ENCODE data around the gene CIAO3.

Gene CIAO3

DNA sequence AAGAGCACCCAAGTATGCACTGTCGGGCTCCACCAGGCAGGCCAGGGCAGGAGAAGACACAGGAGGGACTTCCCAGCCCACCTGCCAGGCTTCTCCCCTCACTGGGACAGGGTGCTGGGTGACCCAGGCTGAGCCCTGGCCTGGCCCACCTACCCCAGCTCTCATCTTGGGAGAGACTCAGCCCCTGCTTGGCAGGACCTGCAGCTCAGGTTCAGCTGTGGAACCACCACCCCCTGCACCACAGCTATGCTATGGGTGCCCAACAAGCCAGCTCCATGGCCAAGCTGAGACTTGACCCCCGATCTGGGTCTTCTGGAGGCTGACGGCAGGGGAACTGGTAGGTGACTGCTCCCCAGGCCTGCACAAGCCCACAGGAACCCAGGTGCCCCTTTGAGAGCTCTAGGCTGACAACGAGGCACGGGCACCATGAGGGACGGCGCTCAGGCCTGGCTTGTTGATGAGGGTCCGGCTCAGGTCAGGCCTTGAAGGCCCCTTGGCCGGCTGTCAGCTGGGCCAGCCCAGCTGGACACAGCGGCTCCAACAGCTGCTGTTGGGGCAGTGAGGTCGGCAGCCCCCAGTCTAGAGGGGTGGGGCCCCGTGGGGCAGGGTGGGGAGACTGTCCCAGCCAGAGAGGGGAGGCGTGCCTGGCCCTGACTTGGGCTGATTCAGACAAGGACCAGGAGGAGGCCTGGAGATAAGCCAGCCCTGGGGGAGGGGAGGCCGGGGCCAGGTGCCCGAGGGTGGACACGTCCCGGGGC, 42.8 kb upstream of the CIAO3 start:
- H3K36me3 ChIP-seq (ENCODE audit: control insufficient read depth, insufficient read depth, low read length), result peaks cover 5% of the 10 kb centered on the region
- WGBS, 2 experiments, result 89% methylated on average over 17 of the region's 17 CpGs
- peaks cover 3% of the 10 kb centered on the region for H3K4me1 ChIP-seq (ENCODE audit: control insufficient read depth, insufficient read depth, low read length)
- H3K9me3 ChIP-seq (ENCODE audit: control insufficient read depth, low read length), result no peaks in the 10 kb centered on the region
- no peak overlapping the region for H3K4me3 ChIP-seq (ENCODE audit: insufficient read depth, low read depth, low read length)
- peaks cover 6% of the 10 kb centered on the region for H3K27me3 ChIP-seq (ENCODE audit: control insufficient read depth, insufficient read depth, low read length, poor library complexity, severe bottlenecking)
- no peak overlapping the region for H3K27ac ChIP-seq (ENCODE audit: insufficient read depth, low read depth, low read length, poor library complexity, severe bottlenecking)

DNA sequence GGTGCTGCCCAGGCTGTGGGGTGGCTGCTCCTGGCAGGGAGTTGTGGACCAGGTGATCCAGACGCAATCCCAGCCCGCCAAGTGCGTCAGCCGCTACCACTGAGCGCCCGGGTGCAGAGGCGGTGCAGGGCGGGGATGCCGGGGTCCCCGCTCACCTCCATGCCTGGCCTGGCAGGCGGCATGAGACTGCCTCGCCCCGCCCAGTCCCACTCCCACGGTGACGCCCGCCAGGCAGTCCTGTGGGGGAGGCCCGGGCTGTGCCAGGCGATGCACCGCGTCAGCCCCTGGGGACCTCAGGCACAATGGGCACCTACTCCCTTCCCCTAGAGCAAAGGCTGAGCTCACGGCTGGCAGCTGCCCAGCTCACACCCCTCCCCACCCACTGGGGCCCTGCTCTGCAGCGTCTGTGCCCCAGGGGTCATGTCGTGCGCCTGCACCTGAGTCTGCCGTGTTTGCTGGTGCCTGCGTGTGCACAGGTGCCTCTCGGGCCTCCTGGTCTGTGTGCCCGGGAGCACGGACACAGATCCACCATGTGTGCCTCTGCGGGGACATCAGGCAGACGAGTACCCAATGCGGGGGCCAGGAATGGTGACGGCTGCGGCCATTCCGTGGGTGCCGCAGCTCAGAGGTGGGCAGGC, 42.1 kb upstream of the CIAO3 start:
- peaks cover 9% of the 10 kb centered on the region for H3K27me3 ChIP-seq (ENCODE audit: control insufficient read depth, insufficient read depth, low read length, poor library complexity, severe bottlenecking)
- no peaks in the 10 kb centered on the region for H3K9me3 ChIP-seq (ENCODE audit: control insufficient read depth, low read length)
- no peak overlapping the region for H3K27ac ChIP-seq (ENCODE audit: insufficient read depth, low read depth, low read length, poor library complexity, severe bottlenecking)
- H3K36me3 ChIP-seq (ENCODE audit: control insufficient read depth, insufficient read depth, low read length), result peaks cover 5% of the 10 kb centered on the region
- H3K4me1 ChIP-seq (ENCODE audit: control insufficient read depth, insufficient read depth, low read length), result peaks cover 3% of the 10 kb centered on the region
- WGBS, 2 experiments, result 89 to 92% methylated on average over 36 of the region's 36 CpGs
- H3K4me3 ChIP-seq (ENCODE audit: insufficient read depth, low read depth, low read length), result no peak overlapping the region

DNA sequence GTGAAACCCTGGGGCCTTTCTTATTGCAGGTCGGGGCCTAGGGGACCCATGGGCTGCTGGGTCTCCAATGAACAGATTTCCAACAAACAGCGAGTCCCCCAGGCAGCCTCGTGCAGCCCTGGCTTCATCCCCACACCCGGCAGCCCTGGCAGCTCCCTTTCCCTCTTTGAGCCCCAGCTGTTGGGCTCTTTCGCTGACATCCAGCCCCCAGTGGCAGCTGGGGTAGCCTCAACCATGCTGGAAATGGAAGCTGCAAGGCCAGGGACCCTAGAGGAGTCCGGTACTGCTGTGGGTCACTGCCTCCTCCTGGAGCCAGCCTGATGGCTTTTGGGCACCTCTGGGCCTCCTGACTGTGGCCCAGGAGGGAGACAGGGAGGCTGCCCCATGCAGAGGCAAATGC, 41.5 kb upstream of the CIAO3 start:
- Histone ChIP-seq H3K27ac (ENCODE audit: insufficient read depth, low read depth, low read length, poor library complexity, severe bottlenecking) (no peak overlapping the region), H3K36me3 (ENCODE audit: control insufficient read depth, insufficient read depth, low read length) (peaks cover 5% of the 10 kb centered on the region), H3K27me3 (ENCODE audit: control insufficient read depth, insufficient read depth, low read length, poor library complexity, severe bottlenecking) (peaks cover 9% of the 10 kb centered on the region), H3K4me3 (ENCODE audit: insufficient read depth, low read depth, low read length) (no peak overlapping the region), H3K9me3 (ENCODE audit: control insufficient read depth, low read length) (no peaks in the 10 kb centered on the region), H3K4me1 (ENCODE audit: control insufficient read depth, insufficient read depth, low read length) (no peaks in the 10 kb centered on the region)
- 76% methylated on average over 6 of the region's 6 CpGs for WGBS, 2 experiments

DNA sequence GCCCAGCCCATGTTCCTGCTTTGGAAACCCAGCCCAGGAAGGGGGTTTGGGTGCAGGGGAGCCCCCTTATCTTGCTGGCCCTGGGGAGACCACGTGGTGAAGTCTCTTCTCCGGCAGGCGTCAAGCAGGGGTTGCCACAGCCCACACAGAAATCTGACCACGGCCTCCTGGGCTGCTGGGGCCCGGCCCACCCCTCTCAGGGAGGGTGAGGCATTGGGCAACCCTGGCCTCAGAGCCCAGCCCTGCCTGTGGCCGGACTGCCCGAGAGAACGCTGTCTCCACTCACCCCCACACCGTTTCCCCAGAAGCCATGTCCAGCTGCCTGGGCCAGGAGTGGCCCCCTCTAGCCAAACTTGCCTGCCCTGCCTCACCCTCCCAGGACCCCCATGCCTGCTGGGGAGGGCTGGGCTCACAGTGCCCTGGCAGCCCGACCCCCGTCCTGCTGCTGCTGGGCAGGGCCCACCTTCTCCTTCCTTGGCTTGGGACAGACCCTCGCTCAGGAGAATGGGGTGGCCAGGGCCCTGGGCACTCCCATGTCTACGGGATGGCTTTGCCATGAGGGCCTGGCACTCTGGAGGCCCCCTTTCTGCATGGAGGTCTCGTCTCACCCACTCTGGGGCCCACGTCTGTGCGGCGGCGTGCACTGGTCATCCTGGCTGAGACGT, 40.7 kb upstream of the CIAO3 start:
- H3K27me3 ChIP-seq (ENCODE audit: control insufficient read depth, insufficient read depth, low read length, poor library complexity, severe bottlenecking), result peaks cover 9% of the 10 kb centered on the region
- peaks cover 5% of the 10 kb centered on the region for H3K36me3 ChIP-seq (ENCODE audit: control insufficient read depth, insufficient read depth, low read length)
- 86% methylated on average over 19 of the region's 19 CpGs for WGBS, 2 experiments
- H3K4me3 ChIP-seq (ENCODE audit: insufficient read depth, low read depth, low read length), result no peak overlapping the region
- H3K27ac ChIP-seq (ENCODE audit: insufficient read depth, low read depth, low read length, poor library complexity, severe bottlenecking), result no peak overlapping the region
- H3K4me1 ChIP-seq (ENCODE audit: control insufficient read depth, insufficient read depth, low read length), result no peaks in the 10 kb centered on the region
- no peaks in the 10 kb centered on the region for H3K9me3 ChIP-seq (ENCODE audit: control insufficient read depth, low read length)

DNA sequence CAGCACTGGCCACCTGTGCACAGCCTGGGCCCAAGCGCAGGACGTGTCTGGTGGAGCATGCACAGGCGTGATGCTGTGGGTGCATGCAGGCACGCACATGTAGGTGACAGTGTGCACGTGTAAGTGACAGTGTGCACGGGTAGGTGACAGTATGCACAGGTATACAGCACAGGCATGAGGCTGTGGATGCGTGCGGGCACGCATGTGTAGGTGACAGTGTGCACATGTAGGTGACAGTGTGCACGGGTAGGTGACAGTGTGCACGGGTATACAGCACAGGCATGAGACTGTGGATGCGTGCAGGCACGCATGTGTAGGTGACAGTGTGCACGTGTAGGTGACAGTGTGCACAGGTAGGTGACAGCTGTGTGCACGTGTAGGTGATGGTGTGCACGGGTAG, 39.5 kb upstream of the CIAO3 start:
- Histone ChIP-seq H3K27me3 (ENCODE audit: control insufficient read depth, insufficient read depth, low read length, poor library complexity, severe bottlenecking) (peaks cover 9% of the 10 kb centered on the region), H3K4me1 (ENCODE audit: control insufficient read depth, insufficient read depth, low read length) (no peaks in the 10 kb centered on the region), H3K27ac (ENCODE audit: insufficient read depth, low read depth, low read length, poor library complexity, severe bottlenecking) (no peak overlapping the region), H3K9me3 (ENCODE audit: control insufficient read depth, low read length) (no peaks in the 10 kb centered on the region), H3K36me3 (ENCODE audit: control insufficient read depth, insufficient read depth, low read length) (no peaks in the 10 kb centered on the region), H3K4me3 (ENCODE audit: insufficient read depth, low read depth, low read length) (no peak overlapping the region)
- 90 to 92% methylated on average over 16 of the region's 16 CpGs for WGBS, 2 experiments

DNA sequence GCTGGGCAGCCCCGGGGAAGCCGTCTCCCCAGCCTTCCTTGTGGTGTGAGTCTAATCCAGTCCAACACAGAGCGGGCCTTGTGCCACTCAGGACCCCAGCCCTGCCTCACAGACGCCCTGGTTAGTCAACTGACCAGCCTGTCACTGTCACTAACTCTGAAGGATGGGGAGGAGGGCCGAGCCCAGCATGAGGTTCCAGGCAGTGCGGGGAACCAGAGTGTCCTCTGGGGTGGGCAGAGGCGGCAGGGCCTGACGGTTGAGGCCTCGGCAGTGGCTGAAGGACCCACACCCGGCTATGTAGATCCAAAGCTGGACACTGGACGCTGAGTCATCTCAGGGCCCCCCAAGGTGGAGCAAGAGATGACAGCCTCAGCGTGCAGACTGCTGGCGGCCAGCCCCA, 38.8 kb upstream of the CIAO3 start:
- Histone ChIP-seq H3K27me3 (ENCODE audit: control insufficient read depth, insufficient read depth, low read length, poor library complexity, severe bottlenecking) (peaks cover 9% of the 10 kb centered on the region), H3K4me3 (ENCODE audit: insufficient read depth, low read depth, low read length) (no peak overlapping the region), H3K4me1 (ENCODE audit: control insufficient read depth, insufficient read depth, low read length) (no peaks in the 10 kb centered on the region), H3K27ac (ENCODE audit: insufficient read depth, low read depth, low read length, poor library complexity, severe bottlenecking) (no peak overlapping the region), H3K36me3 (ENCODE audit: control insufficient read depth, insufficient read depth, low read length) (no peaks in the 10 kb centered on the region), H3K9me3 (ENCODE audit: control insufficient read depth, low read length) (no peaks in the 10 kb centered on the region)
- 79 to 81% methylated on average over 13 of the region's 13 CpGs for WGBS, 2 experiments

DNA sequence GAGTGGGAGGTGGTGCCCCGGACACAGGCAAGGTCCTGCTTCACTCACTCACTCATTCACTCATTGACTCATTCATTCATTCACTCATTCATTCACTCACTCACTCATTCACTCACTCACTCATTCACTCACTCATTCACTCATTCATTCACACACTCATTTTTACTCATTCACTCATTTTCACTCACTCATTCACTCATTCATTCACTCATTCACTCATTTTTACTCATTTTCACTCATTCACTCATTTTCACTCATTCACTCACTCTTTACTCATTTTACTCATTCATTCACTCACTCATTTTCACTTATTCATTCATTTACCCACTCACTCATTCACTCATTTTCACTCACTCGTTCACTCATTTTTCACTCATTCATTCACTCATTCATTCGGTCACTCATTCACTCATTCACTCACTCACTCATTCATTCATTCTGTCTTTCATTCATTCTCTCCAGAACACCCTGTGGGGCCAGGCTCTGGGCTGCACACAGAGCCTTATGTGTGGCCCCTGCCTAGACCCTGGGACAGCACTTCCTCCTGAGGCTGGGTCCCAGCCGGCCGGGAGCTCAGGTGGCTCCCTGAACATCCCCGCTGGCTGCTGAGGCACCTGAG, 38.2 kb upstream of the CIAO3 start:
- 88 to 91% methylated on average over 6 of the region's 6 CpGs for WGBS, 2 experiments
- Histone ChIP-seq H3K36me3 (ENCODE audit: control insufficient read depth, insufficient read depth, low read length) (no peaks in the 10 kb centered on the region), H3K27ac (ENCODE audit: insufficient read depth, low read depth, low read length, poor library complexity, severe bottlenecking) (no peak overlapping the region), H3K27me3 (ENCODE audit: control insufficient read depth, insufficient read depth, low read length, poor library complexity, severe bottlenecking) (peaks cover 9% of the 10 kb centered on the region), H3K4me3 (ENCODE audit: insufficient read depth, low read depth, low read length) (no peak overlapping the region), H3K9me3 (ENCODE audit: control insufficient read depth, low read length) (no peaks in the 10 kb centered on the region), H3K4me1 (ENCODE audit: control insufficient read depth, insufficient read depth, low read length) (no peaks in the 10 kb centered on the region)

DNA sequence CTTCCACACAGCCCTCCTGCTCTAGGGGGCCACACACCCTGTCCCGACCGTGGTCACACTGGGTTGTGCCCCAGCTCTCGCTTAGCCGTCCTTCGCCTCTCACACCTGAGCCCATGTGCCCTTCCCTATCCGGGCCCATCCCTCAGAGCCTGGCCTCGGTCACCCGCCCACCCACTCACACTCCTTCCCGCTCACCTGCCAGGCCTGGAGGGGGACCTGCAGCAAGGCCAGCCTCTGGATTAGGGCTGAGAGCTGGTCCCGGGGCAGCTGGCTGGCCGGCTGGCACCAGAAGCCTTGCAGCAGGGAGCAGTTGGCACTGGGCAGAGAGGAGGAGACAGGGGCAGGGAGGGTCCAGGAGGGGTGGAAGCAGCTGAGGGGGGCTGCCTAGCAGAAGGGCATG, 37.6 kb upstream of the CIAO3 start:
- Histone ChIP-seq H3K36me3 (ENCODE audit: control insufficient read depth, insufficient read depth, low read length) (no peaks in the 10 kb centered on the region), H3K27me3 (ENCODE audit: control insufficient read depth, insufficient read depth, low read length, poor library complexity, severe bottlenecking) (peaks cover 9% of the 10 kb centered on the region), H3K4me1 (ENCODE audit: control insufficient read depth, insufficient read depth, low read length) (no peaks in the 10 kb centered on the region), H3K27ac (ENCODE audit: insufficient read depth, low read depth, low read length, poor library complexity, severe bottlenecking) (no peak overlapping the region), H3K9me3 (ENCODE audit: control insufficient read depth, low read length) (no peaks in the 10 kb centered on the region), H3K4me3 (ENCODE audit: insufficient read depth, low read depth, low read length) (no peak overlapping the region)
- WGBS, 2 experiments, result 86 to 88% methylated on average over 11 of the region's 11 CpGs

DNA sequence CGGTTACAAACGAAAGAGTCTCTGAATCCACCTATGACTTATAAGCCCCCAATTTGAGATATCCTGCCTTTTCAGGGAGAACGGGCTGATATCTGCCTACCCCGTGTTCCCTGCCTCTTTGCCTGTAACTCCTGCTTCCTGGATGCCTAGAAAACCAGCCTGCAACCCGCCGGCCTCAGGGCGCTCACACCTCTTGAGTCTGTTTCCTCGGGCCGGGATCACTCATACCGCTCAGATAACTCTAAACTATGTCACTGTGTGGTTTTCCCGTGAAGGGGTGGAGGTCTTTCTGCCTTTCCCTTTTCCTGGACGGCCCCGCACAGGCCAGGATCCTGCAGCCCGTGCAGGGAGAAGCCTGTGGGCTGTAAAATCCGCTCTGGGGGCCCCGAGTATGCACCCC, 37.0 kb upstream of the CIAO3 start:
- no peak overlapping the region for H3K27ac ChIP-seq (ENCODE audit: insufficient read depth, low read depth, low read length, poor library complexity, severe bottlenecking)
- H3K9me3 ChIP-seq (ENCODE audit: control insufficient read depth, low read length), result no peaks in the 10 kb centered on the region
- H3K4me3 ChIP-seq (ENCODE audit: insufficient read depth, low read depth, low read length), result no peak overlapping the region
- H3K27me3 ChIP-seq (ENCODE audit: control insufficient read depth, insufficient read depth, low read length, poor library complexity, severe bottlenecking), result peaks cover 9% of the 10 kb centered on the region
- no peaks in the 10 kb centered on the region for H3K4me1 ChIP-seq (ENCODE audit: control insufficient read depth, insufficient read depth, low read length)
- H3K36me3 ChIP-seq (ENCODE audit: control insufficient read depth, insufficient read depth, low read length), result no peaks in the 10 kb centered on the region
- 69 to 75% methylated on average over 16 of the region's 16 CpGs for WGBS, 2 experiments

DNA sequence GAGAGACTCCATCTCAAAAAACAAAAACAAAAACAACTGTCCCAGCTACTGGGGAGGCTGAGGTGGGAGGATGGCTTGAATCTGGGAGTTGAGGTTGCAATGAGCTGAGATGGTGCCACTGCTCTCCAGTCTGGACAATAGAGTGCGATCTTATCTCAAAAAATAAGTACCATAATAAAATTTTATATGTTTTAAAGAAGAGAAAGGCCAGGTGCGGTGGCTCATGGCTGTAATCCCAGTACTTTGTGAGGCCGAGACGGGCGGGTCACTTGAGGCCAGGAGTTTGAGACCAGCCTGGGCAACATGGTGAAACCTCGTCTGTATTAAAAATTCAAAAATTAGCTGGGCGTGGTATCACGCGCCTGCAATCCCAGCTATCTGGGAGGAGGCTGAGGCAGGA, 36.0 kb upstream of the CIAO3 start:
- no peaks in the 10 kb centered on the region for H3K4me1 ChIP-seq (ENCODE audit: control insufficient read depth, insufficient read depth, low read length)
- H3K36me3 ChIP-seq (ENCODE audit: control insufficient read depth, insufficient read depth, low read length), result no peaks in the 10 kb centered on the region
- no peak overlapping the region for H3K4me3 ChIP-seq (ENCODE audit: insufficient read depth, low read depth, low read length)
- no peaks in the 10 kb centered on the region for H3K9me3 ChIP-seq (ENCODE audit: control insufficient read depth, low read length)
- peaks cover 9% of the 10 kb centered on the region for H3K27me3 ChIP-seq (ENCODE audit: control insufficient read depth, insufficient read depth, low read length, poor library complexity, severe bottlenecking)
- H3K27ac ChIP-seq (ENCODE audit: insufficient read depth, low read depth, low read length, poor library complexity, severe bottlenecking), result no peak overlapping the region
- 90 to 94% methylated on average over 9 of the region's 9 CpGs for WGBS, 2 experiments

Data from ectodermal cell (in vitro differentiated cells).